Esophagus squamous epithelium (tissue), 4 donors: ENCODE data around the gene TTC4. TPM values are rescaled to one million over a fixed set of nuclear protein-coding genes. Genes with fewer than 3 reads are reported as not detected.

Experiments
- total RNA-seq, 4 donors: library from RNA; depleted of rRNA; stranded (reverse); fragments of >200 nt; gene quantifications; one replicate each; pipeline ENCODE4 v1.1.0, GENCODE V29; 2016

Gene TTC4
- total RNA-seq, 4 donors from 2014 or later, result 18.0 to 25.2 (median 21.9) TPM

Other genes with a start within 250 kb of the TTC4 start
- 10 to 100 TPM; 10.1 to 33.9 (median 20.3) TPM for gene ACOT11, start 167.6 kb upstream of the TTC4 start, total RNA-seq
- gene FAM151A, start 92.3 kb upstream of the TTC4 start, total RNA-seq, result under 1 TPM in 1 of 4 donors, not detected in 3; 0.35 TPM
- gene MROH7, start 74.1 kb upstream of the TTC4 start, total RNA-seq, result 1 to 10 TPM in 1 of 4 donors, under 1 TPM in 3; 0.13 to 4.4 (median 0.60) TPM
- 1 to 10 TPM; 2.3 to 5.7 (median 3.1) TPM for gene PARS2, start 48.7 kb downstream of the TTC4 start, total RNA-seq
- gene TTC22, start 85.5 kb downstream of the TTC4 start, total RNA-seq, result 100 to 1,000 TPM in 3 of 4 donors, 10 to 100 TPM in 1; 73.4 to 323 (median 141) TPM
- 100 to 1,000 TPM; 285 to 499 (median 340) TPM for gene DHCR24, start 171.3 kb downstream of the TTC4 start, total RNA-seq